WTC11 (cell line): ENCODE results near the gene PRXL2B. TPM values are rescaled to one million over a fixed set of nuclear protein-coding genes. Genes with fewer than 3 reads are reported as not detected.
"Not testable (repeated sequence)": the region's sequence is repeated elsewhere in the genome, so short reads cannot be mapped to it uniquely, and the experiment has no call there.

Experiments used
- ATAC-seq: fragments of 200-7000 bp; cut with Tn5 transposase; 2 replicates; pipeline ENCODE4 v1.10.0; 2021; ENCODE audit warnings: mild to moderate bottlenecking, moderate library complexity
- CTCF ChIA-PET: fragments of 300-600 bp; sonication (Branson Sonifier 250); formaldehyde crosslinking; loops from one replicate; lab custom pipeline; 2021; ENCODE audit warnings: antibody characterized with exemption; lab: Charles Lee
- POLR2A ChIA-PET: fragments of 350-600 bp; sonication (Branson Sonifier 250); formaldehyde crosslinking; loops from one replicate; lab custom pipeline; 2021; ENCODE audit warnings: antibody characterized with exemption; lab: Charles Lee
- DNase-seq: peaks from one replicate; pipeline ENCODE4 v3.0.0; 2021; ENCODE audit warnings: low spot score
- H3K27ac Mint-ChIP-seq: 2 replicates; pipeline ENCODE4 v1.8.0; 2021; ENCODE audit warnings: mixed read lengths
- H3K27me3 Mint-ChIP-seq: 2 replicates; pipeline ENCODE4 v1.8.0; 2021; ENCODE audit warnings: low read depth, mild to moderate bottlenecking, moderate library complexity, mixed read lengths
- H3K36me3 Mint-ChIP-seq: 2 replicates; pipeline ENCODE4 v1.8.0; 2021; ENCODE audit warnings: mixed read lengths
- H3K4me1 Mint-ChIP-seq: 2 replicates; pipeline ENCODE4 v1.8.0; 2022; ENCODE audit warnings: mixed read lengths
- H3K4me3 Mint-ChIP-seq: 2 replicates; pipeline ENCODE4 v1.8.0; 2021; ENCODE audit warnings: mild to moderate bottlenecking, moderate library complexity, mixed read lengths
- H3K9me3 Mint-ChIP-seq: 2 replicates; pipeline ENCODE4 v1.8.0; 2021; ENCODE audit warnings: mixed read lengths
- ATF2 ChIP-seq: sonication (generic); formaldehyde crosslinking; IDR thresholded peaks from 2 replicates; pipeline ENCODE4 v1.8.1; 2022; ENCODE audit warnings: low read depth, missing genetic modification reagents, borderline replicate concordance
- CTCF ChIP-seq: fragments of 200-600 bp; IDR thresholded peaks from 2 replicates; pipeline ENCODE4 v1.8.0; 2022; ENCODE audit warnings: antibody characterized with exemption
- E2F1 ChIP-seq: sonication (generic); formaldehyde crosslinking; IDR thresholded peaks from 2 replicates; pipeline ENCODE4 v1.8.0; 2022; ENCODE audit warnings: mild to moderate bottlenecking, missing genetic modification reagents
- E2F4 ChIP-seq: sonication (generic); formaldehyde crosslinking; IDR thresholded peaks from 2 replicates; pipeline ENCODE4 v1.8.1; 2022; ENCODE audit warnings: low read depth, mild to moderate bottlenecking, moderate library complexity, missing genetic modification reagents, borderline replicate concordance
- ELF4 ChIP-seq: sonication (generic); formaldehyde crosslinking; IDR thresholded peaks from 2 replicates; pipeline ENCODE4 v1.8.1; 2022; ENCODE audit warnings: low read depth, mild to moderate bottlenecking, moderate library complexity, missing genetic modification reagents
- GRHL2 ChIP-seq: fragments of 250-450 bp; sonication (Bioruptor Pico); IDR thresholded peaks from 2 replicates; pipeline ENCODE4 v1.8.0; 2022; ENCODE audit warnings: mild to moderate bottlenecking, moderate library complexity; ENCODE audit not compliant: insufficient replicate concordance, severe bottlenecking
- MAX ChIP-seq: sonication (generic); formaldehyde crosslinking; IDR thresholded peaks from 2 replicates; pipeline ENCODE4 v1.8.0; 2022; ENCODE audit warnings: mild to moderate bottlenecking, missing genetic modification reagents
- MLX ChIP-seq: sonication (generic); formaldehyde crosslinking; IDR thresholded peaks from 2 replicates; pipeline ENCODE4 v1.8.1; 2023; ENCODE audit warnings: mild to moderate bottlenecking, missing genetic modification reagents, moderate library complexity
- OVOL2 ChIP-seq: fragments of 250-450 bp; sonication (Bioruptor Pico); IDR thresholded peaks from 2 replicates; pipeline ENCODE4 v1.9.0; 2021; ENCODE audit warnings: mild to moderate bottlenecking, borderline replicate concordance
- PRRX2 ChIP-seq: fragments of 250-450 bp; sonication (Bioruptor Pico); IDR thresholded peaks from 2 replicates; pipeline ENCODE4 v1.8.0; 2021; ENCODE audit warnings: mild to moderate bottlenecking
- RELA ChIP-seq: sonication (generic); formaldehyde crosslinking; IDR thresholded peaks from 2 replicates; pipeline ENCODE4 v1.8.1; 2022; ENCODE audit warnings: missing genetic modification reagents, mild to moderate bottlenecking, borderline replicate concordance
- RORB ChIP-seq: fragments of 250-450 bp; sonication (Bioruptor Pico); IDR thresholded peaks from 2 replicates; pipeline ENCODE4 v1.9.0; 2021; ENCODE audit warnings: mild to moderate bottlenecking
- TEAD4 ChIP-seq: sonication (generic); formaldehyde crosslinking; IDR thresholded peaks from 2 replicates; pipeline ENCODE4 v1.8.0; 2022; ENCODE audit warnings: mild to moderate bottlenecking, missing genetic modification reagents
- TP53 ChIP-seq: sonication (generic); formaldehyde crosslinking; IDR thresholded peaks from 2 replicates; pipeline ENCODE4 v1.8.1; 2023; ENCODE audit warnings: mild to moderate bottlenecking, missing genetic modification reagents
- ZMAT4 ChIP-seq: fragments of 250-450 bp; sonication (Bioruptor Pico); IDR thresholded peaks from 2 replicates; pipeline ENCODE4 v1.9.0; 2021; ENCODE audit warnings: mild to moderate bottlenecking
- ZNF121 ChIP-seq: sonication (generic); formaldehyde crosslinking; IDR thresholded peaks from 2 replicates; pipeline ENCODE4 v1.8.0; 2023; ENCODE audit warnings: missing genetic modification reagents
- ZNF219 ChIP-seq: sonication (generic); formaldehyde crosslinking; IDR thresholded peaks from 2 replicates; pipeline ENCODE4 v1.8.0; 2023; ENCODE audit warnings: missing genetic modification reagents, mild to moderate bottlenecking, borderline replicate concordance
- ZNF317 ChIP-seq: sonication (generic); formaldehyde crosslinking; IDR thresholded peaks from 2 replicates; pipeline ENCODE4 v1.8.1; 2023; ENCODE audit warnings: low read depth, mild to moderate bottlenecking, moderate library complexity, missing genetic modification reagents, borderline replicate concordance
- total RNA-seq: library from RNA; stranded (reverse); gene quantifications from 3 replicates; pipeline ENCODE4 v1.2.3, GENCODE V29; 2021

Gene PRXL2B
- total RNA-seq, 1 experiment from 2014 or later: 50.3 TPM

- no peak overlapping the region for H3K27ac Mint-ChIP-seq
- H3K4me1 Mint-ChIP-seq: no peaks in the 10 kb centered on the region
- peaks cover 30% of the 10 kb centered on the region for H3K9me3 Mint-ChIP-seq
- ATAC-seq (no peak), DNase-seq (peak; percentile 9)
- H3K27me3 Mint-ChIP-seq: peaks cover 61% of the 10 kb centered on the region
- ChIA-PET POLR2A (no interaction called here), CTCF (no interaction called here)
- no peak overlapping the region for H3K4me3 Mint-ChIP-seq
- H3K36me3 Mint-ChIP-seq: peaks cover 14% of the 10 kb centered on the region; the same call in 1 of the 2 replicates
- no peak for TF ChIP-seq TP53 (CRISPR knock-in tag)
- no peak for TF ChIP-seq E2F4 (CRISPR knock-in tag)
- TF ChIP-seq RORB (CRISPR knock-in tag): no peak
- TF ChIP-seq E2F1 (CRISPR knock-in tag): no peak
- no peak for TF ChIP-seq ZNF317
- no peak for TF ChIP-seq ZNF121 (CRISPR knock-in tag)
- TF ChIP-seq GRHL2 (CRISPR knock-in tag): no peak
- TF ChIP-seq OVOL2 (CRISPR knock-in tag): no peak
- no peak for TF ChIP-seq PRRX2 (CRISPR knock-in tag)
- TF ChIP-seq CTCF: no peak
- TF ChIP-seq ELF4 (CRISPR knock-in tag): no peak
- no peak for TF ChIP-seq ZMAT4 (CRISPR knock-in tag)
- TF ChIP-seq ZNF219 (CRISPR knock-in tag): no peak
- no peak for TF ChIP-seq ATF2 (CRISPR knock-in tag)
- no peak for TF ChIP-seq MAX (CRISPR knock-in tag)
- no peak for TF ChIP-seq TEAD4 (CRISPR knock-in tag)
- no peak for TF ChIP-seq RELA
- no peak for TF ChIP-seq MLX (CRISPR knock-in tag)
- TF ChIP-seq, all 79 proteins: peak for 0
These were observed 38.7 kb downstream of the PRXL2B start for GRCh38 chr1:2625311-2625710.

- H3K9me3 Mint-ChIP-seq: peaks cover 30% of the 10 kb centered on the region
- ATAC-seq, POLR2A ChIA-PET, H3K4me3 Mint-ChIP-seq, DNase-seq, CTCF ChIA-PET, H3K27ac Mint-ChIP-seq, H3K4me1 Mint-ChIP-seq: not testable (repeated sequence)
- H3K36me3 Mint-ChIP-seq: peaks cover 16% of the 10 kb centered on the region
- peaks cover 61% of the 10 kb centered on the region for H3K27me3 Mint-ChIP-seq
These were observed 39.2 kb downstream of the PRXL2B start for GRCh38 chr1:2625748-2626147.
